Ecto neural progenitor cell (in vitro differentiated cells): ENCODE measurements around the gene ZNF771.
A peak's percentile ranks its signal among the peaks of the same experiment; 100 is the strongest.

Experiments used
- DNase-seq: peaks from one replicate; pipeline ENCODE4 v3.0.0-alpha.2; 2018; ENCODE audit warnings: low spot score

Gene ZNF771

DNA sequence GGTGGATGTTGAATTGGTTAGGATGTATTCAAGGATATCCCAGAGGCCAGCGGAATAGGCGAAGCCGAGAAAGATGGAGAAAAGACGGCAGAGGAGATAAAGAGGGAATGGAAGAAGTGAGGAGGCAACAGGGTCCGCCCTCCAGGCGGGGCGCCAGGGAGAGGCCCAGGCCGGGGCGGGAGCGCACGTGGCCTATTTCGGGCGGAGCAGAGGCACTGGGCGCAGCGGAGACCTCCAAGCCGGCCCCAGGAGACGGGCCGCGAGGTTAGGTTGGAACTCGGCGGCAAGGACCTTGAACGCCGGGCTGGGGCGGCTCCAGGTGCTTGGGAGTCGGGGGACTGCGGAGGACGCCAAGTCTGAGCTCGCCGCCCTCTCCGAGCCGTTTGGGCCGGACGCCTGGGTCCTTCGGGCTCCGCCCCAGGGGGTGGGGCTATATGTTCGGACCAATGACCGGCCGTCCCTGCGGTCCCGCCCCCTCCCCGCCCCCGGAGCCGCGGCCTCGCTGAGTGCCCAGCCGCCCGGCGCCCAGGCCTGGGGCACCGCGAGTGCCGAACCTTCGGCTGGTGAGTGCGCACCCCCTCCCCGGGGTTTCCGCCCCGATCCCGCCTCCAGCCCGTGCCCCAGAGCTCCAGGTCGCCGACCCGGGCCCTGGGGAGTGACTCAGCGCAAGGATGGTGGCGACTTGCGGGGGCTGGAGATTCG, at the start of gene ZNF771:
Gene ZNF771, plus strand, starts transcription at position 505 of the 702 bp plus-strand sequence. CDS start 448 bp downstream, outside the sequence.
- DNase-seq = peak; percentile 95

DNA sequence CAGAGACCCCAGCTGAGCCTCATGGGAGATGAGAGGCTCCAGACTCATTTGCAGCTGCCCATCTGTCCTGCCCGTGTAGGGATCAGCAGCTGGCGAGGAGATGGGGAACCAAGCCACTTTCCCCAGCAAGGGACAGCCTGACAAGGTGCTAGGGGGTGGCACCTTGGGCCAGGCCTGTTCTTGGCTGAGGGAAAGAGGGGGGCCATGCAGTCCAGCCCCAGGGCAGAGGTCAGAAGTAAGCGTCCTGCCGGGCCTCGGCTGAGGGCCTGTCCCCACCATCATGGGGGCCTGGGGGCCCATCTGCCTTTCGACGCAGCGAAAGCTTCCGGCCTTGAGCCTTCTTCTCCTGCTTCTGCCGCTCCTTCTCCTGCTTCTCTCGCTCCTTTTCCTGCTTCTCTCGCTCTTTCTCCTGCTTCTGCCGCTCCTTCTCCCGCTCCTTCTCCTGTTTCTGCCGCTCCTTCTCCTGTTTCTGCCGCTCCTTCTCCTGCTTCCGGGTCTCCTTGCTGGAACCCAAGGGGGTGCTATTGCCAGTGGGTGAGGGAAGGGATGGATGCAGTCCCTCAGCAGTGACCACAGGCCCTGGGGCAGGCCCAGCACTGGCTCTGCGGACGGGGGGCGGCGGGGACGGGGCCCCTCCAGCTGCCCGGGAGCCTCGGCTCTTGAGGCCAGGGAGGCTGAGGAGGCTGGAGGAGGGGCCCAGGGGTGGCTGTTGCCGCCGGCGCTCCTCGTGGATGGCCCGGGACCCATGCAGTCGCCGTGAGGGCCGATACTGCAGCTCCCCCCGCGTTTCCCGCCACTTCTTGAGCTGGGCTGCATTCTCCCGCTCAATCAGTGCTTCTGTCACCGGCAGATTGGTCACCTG, 49.5 kb upstream of the ZNF771 start:
- DNase-seq = no peak

DNA sequence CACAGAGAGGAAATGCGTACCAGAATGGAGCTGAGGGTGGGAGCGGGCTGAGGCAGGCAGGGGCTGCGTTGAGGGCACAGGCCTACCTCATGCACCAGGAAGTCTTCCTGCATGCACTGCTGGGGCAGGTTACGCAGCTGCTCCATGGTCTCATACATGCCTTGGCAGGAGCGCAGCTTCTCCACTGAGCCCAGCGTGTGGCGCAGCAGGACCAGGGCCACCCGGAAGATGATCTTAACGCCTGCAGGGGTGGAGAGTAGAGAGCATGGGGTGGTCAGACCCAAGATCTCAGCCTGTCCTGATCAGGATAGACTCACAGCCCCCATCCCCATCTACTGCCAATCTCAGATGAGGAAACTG, 48.8 kb upstream of the ZNF771 start:
- DNase-seq = no peak

DNA sequence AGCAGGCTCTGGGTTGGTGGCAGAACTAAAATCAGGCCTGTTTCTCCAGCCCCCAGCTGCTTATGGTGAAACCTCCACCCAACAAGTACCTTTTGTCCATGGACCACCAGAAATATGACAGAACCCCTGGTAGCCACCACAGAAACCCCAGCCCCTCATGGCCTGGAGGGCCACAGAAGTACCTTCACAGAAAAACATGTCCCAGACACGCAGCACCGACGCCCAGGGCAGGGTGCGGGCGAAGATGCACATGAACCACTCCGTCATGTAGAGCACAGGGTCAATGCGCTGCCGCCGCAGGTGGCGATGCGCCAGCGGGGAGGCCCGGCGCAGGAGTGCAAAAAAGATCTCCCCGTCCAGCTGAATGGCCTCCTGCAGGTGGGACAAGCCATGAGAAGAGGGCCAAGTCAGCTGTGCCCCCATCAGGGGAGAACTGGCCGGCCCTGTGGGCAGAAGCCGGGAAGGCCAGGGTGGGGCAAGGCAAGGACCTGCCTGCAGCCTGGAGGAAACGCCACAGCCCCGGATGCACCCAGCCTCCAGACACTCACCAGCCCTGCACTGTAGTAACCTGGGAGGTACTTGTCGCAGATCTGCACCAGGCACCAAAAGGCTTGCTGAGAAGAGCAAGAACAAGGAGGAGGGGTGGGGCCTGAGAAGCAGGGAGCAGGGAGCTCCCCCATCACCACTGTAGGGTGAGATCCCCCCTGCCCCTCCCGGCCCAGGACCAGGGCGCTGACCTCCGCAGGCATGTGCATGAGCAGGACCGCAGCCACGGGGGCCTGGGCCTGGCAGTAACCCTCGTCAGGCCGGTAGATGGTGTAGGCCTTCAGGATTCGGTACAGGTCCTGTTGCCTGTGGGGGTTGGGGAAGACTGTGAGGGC, 48.2 kb upstream of the ZNF771 start:
- no peak for DNase-seq

DNA sequence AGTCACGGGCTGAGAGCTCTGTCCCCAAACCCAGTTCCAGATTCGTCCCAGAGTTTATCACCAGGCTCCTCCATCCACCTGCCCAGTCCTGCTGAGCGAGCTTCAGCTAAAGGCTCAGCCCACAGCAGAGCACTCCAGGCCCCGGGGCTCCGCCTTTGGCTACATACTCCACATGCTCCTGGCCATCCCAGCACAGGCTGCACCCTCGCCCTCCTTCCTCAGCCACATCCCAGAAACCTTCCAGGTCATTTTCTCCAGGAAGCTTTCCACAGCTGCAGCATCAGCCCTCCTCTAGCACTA, 47.6 kb upstream of the ZNF771 start:
- no peak for DNase-seq

DNA sequence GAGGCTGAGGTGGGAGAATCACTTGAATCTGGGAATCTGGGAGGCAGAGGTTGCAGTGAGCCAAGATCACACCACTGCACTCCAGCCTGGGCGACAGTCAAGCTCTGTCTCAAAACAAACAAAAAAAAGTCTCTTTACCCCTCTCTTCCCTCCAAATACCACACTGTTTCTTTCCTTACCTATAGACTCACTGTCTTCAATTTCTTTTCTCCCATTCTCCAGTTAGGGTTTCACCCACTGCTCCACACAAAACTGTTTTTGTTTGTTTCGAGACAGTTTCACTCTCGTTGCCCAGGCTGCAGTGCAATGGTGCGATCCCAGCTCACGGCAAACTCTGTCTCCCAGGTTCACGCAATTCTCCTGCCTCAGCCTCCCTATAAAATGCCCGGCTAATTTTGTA, 46.2 kb upstream of the ZNF771 start:
- no peak for DNase-seq

DNA sequence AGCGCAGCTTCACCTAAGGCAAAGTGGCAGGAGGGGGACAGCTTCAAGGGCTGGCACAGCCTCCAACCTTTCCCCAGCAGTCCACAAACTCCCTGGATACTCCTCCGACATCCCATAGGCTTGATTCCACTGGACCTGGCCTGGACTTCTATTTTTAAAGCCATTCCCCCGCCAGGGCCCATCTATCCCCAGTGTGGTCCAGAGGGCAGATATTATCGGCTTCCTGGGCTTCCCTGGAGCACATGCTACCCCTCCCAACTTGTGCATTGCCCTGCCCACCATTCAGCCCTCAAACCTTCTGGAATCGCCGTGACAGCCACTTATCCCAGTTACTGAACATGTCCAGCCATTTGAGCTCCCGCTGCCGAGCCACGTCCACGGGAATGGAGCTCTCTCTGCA, 42.2 kb upstream of the ZNF771 start:
- DNase-seq = no peak

DNA sequence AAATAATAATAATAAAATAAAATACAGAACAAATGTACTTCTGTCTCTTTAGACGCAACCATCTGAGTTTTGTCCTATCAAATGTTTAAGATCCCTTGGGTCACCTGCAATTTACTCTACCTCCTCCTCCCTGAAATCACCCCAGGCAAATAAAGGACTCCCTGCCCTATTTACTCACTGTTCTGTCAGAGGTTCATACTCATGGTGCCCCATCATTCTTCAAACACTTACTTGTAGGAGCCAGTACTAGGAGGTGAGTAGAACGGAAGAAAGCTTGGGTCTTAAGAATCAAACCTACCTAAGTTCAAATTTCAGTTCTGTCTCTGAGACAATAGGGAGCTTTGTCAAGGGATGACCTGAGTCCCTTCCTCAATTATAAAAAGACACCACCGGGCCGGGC, 40.9 kb upstream of the ZNF771 start:
- no peak for DNase-seq

DNA sequence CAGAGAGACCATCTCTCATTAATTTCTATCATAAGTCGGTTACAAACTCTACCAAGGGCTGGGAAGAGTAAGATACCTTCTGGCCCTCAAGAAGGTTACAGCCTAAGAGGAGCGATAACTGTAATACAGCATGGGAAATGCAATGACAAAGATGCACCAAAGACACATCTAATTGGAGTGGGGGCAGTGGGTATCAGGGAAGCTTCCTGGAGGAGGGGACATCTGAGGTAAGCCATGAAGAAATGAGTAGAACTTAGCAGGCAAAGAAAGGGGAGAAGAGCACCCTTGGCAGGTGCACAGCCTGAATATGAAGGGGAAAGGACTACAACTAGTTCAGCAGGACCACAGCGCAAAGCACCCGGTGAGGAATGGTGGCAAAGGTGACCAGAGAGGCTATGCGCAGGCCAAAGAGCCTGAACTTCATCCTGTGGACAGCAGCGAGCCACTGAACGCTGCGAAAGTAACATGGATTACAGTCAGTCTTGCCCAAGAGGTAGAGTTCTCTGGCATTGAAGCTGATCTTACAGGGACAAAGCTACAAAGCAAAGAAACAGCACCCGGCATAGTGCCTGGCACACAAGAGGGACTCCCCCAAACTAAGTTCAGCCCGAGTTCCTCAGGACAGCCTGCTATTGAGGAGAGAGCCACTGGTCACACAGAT, 39.9 kb upstream of the ZNF771 start:
- DNase-seq = peak; percentile 42

DNA sequence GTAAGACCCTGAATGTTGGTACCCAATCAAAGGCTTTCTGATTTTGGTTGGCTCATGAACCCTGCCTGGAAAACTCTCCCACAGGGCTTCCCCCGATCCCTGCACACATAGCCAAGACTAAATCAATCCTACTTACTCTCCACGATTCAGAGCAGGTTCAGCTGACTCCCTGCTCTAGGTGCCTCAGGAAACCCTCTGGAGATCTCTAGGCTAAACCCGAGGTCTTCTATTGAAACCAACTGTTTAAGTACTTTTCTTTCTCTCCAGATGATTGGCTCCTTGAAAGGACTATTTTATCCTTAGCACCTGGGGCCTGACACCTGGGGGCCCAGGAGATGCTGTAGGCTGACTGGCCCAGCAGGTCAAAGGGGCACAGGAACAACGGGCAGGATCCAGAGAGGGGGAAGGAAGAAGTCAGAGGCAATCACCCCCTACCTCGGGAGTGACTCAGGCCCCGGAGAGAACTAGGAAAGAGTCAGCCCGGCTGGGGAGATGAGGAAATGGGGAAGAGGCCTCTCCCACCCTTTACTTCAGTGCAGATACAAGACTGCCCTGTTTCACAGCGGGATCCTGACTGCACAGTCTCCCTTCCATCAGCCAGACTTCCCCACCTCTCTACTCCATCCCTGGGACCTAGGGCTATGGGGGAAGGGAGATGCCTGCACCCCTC, 39.1 kb upstream of the ZNF771 start:
- DNase-seq = peak; percentile 44

DNA sequence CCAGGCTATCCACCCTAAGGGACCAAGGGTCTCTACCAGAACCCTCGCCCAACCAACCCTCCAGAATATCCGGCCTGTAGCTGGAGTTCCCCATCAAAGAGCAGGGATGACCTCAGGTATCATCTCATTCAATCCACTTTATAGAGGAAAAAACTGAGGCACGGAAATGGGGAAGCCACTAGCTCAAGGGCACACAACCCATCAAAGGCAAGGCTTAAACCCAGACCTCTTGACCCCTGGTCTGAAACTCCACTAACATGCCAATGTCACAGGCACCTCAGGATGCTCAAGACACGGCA, 38.7 kb upstream of the ZNF771 start:
- peak; percentile 40 for DNase-seq

DNA sequence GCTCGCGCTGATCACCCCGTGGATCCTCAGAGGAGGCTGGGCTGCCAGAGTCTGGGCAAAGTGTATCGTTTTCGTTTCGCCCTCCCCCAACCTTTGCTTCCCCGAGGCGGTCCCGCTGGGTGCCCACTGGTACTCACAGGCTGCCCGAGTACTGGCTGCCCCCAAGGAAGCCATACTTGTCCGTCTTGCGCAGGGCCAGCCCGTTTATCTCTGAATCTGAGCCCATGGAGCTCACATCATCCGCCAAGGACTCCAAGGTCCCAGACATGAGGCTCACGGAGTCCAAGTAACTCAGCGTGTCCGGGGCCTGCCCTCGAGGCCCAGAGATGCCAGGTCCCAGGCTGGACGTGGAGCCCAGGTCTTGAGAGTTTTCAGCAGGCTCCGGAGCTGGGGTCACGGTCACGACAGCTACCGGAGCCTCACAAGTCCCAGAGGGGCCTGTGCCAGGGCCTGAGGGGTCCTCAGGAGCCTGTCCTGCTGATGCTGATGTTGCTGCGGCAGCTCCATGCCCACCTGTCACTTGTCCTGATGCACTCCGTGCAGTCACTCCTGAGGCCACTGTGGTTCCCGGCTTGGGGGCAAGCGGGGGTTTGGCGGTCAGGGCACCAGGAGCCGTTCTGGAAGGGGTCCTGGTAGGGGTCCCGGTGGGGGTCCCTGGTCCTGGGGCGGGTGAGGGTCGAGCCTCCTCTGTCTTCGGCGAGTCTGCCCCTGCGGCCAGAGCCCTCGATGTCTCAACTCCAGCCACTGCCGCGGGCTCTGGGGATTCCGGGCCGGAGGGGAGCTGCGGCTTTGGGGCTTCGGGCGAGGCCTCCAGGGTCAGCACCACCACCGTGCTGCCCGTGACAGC, 38.1 kb upstream of the ZNF771 start:
- peak; percentile 75 for DNase-seq

DNA sequence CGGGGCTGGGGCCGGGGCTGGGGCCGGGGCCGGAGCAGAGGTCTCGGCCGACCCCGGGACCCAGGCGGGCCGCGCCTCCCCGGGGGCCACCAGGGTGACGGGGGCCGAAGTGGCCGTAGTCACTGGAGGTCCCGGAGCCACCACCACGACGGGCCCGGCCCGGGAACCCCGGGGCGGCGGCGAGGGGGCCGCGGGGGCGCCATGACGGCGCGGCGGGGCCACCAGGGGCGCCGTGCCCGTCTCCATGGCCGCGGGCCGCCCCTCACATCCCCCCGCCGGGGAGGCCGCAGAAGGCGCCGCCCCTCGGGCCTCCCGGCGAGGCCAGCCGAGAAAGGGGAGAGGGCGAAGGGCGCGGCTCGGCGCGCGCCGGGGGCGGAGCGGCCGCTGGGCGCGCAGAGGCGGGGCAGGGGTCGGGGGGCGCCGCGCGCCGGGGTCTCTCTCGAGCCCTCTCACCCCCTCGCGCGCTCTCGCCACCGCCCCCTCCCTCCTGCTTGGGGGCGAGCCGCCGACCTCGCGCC, 37.4 kb upstream of the ZNF771 start:
- DNase-seq = no peak

DNA sequence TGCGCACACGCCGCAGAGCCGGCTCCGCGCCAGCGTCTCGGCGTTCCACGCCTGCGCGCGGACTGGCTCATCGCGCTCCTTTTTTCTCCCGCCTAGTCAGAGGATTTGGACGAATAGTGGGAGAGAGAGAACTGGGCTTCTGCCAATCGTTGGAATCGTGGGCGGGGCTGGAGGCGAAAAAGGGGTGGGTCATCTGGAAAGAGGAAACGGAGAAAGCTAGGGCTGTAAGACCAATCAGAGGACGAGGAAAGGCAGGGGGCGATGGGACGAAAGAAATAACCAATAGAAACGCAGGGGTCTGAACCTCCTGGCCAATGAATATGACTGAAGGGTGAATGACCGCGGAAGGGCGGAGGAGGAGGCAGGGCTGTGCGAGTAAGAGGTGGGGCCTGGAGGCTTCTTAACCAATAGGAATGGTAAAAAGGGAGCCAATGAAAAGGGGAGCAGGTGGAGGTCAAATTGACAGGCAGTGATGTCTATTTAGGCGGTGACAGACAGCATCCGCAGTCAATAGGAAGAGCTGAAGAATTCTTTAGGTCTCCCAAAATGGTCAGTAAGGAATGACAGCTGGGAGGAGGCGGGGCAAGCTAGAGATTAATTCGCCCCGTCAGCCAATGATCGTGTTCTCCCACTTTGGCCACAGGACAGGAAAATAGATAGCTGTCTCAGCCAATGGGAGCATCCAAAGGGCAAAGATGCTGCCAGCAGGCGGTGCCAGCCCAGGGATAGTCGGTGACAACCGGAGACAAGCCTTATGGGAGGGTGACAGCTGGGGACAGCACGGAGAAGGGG, 36.8 kb upstream of the ZNF771 start, which contains the start of gene TBC1D10B:
Gene TBC1D10B, minus strand, starts transcription at position 39 of the 792 bp plus-strand sequence. CDS start 311 bp downstream, outside the sequence.
- DNase-seq = peak; percentile 99

DNA sequence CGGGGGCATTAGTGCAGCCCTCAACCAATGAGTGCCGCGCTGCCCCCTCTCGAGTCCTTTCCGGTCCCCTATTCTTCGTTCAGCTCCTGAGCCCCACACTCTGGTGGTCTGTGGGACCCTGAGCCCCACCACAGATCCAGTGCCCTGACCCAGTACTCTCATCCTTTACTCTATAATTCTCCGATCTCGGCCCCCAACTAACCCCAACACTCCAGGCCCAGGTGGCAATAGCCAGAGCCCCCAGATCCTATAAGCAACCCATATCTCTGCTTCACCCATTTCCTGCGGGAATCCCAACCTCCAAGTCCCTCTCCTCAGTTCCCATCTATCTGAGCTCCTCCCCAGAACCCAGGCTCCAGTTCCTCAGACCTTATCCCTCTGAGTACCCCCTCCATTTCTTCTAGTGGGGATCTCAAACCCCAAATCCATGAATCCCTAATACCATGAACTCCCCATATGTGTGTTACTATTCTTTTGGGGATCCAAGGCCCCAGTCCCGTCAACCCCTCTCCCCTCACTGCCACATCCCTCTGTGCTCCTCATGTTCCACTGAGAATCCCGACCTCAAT, 36.1 kb upstream of the ZNF771 start:
- peak; percentile 44 for DNase-seq

DNA sequence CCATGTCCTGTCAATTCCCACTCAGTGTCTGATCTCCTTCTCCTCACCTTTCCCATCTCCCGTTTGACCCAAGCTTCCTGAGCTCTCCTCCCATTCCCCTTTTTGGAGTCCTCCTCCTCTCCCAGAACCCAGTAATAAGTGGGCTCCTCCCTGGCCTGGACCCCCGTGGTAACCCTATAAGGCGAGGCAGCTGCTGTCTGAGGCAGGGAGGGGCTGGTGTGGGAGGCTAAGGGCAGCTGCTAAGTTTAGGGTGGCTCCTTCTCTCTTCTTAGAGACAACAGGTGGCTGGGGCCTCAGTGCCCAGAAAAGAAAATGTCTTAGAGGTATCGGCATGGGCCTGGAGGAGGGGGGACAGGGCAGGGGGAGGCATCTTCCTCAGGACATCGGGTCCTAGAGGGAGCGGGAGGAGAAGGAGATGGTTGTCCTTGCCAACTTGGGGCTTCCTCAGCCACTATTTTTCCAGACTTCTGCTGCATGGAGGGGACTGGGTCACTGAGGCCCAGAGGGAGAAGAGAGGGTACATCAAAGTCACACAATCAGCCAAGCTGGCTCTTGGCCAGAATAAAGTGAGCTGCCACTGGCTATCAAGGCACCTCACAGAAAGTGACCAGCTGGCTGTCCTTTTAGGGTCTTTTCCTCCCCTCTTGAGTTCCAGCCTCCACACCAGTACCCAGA, 35.2 kb upstream of the ZNF771 start:
- DNase-seq = peak; percentile 37

DNA sequence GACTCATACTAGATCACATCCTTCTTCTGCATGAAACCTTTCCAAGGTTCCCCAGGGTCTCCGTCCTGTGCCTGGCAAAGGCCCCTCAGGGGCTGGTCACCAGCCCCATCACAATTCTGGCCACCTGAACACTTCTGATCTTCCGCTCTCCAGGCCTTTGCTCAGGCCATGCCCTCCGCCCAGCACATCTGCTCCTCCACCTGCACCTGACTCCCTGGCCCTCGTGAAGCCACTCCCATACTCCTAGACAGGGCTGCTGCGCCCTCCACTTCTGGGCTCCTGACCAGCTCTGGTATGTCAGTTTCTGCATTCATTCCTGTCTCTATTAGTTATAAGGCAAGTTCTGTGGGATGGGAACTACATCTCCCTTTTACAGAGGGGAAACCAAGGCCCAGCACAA, 34.7 kb upstream of the ZNF771 start:
- DNase-seq = no peak

DNA sequence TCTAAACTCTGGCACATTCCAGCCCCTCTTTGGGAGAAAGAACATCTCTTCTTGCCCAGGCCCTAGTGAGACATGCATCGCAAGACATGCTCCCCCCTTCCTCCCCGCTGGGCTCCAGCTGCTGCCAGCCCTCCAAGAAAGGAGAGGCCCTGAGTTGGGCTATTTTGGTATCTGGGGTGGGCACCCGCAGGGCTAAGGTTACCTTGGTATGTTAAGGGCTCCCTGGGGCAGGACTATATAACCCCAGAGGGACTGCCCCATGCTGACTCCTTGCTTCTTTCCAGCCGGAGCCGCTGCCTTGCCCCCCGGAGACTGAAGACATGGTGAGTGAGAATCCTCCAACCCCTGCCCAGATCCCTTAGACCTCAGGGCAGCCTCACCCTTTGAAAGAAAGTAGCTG, 32.9 kb upstream of the ZNF771 start, which contains the start of gene MYL11:
Gene MYL11, plus strand, starts transcription at position 265 of the 400 bp plus-strand sequence. Its CDS starts 56 bp downstream, at position 321.
- no peak for DNase-seq

DNA sequence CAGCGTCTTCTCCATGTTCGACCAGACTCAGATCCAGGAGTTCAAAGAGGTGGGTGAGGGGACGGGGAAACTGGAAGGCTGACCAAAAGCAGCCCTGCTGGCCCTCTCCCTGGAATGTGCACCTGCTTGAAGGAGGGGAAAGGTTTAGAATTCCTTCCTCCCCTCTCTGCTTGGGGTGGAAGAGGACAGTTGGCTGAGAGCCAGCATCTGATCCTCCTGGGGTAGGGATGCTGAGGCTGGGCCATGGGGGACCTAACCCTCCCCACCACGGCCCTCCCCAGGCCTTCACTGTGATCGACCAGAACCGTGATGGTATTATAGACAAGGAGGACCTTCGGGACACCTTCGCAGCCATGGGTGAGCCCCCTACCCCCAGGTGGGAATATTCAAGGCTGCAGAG, 31.5 kb upstream of the ZNF771 start:
- DNase-seq = peak; percentile 53
